AG10803 (cell line): ENCODE measurements around the gene PFKFB4.

Experiments used
- DNase-seq: peaks from one replicate; pipeline ENCODE4 v3.0.0; 2010; ENCODE audit warnings: low read depth
- H3K4me3 ChIP-seq: 2 replicates; pipeline ENCODE4 v1.5.1; 2011; ENCODE audit warnings: mild to moderate bottlenecking, low read length, control low read depth
- TF ChIP-seq, protein P1 (sequence below): conservative IDR thresholded peaks from 2 replicates; pipeline ENCODE4 v1.5.1; 2011; ENCODE audit warnings: mild to moderate bottlenecking, low read length, control low read depth, inconsistent platforms

PFKFB4 gene

DNA sequence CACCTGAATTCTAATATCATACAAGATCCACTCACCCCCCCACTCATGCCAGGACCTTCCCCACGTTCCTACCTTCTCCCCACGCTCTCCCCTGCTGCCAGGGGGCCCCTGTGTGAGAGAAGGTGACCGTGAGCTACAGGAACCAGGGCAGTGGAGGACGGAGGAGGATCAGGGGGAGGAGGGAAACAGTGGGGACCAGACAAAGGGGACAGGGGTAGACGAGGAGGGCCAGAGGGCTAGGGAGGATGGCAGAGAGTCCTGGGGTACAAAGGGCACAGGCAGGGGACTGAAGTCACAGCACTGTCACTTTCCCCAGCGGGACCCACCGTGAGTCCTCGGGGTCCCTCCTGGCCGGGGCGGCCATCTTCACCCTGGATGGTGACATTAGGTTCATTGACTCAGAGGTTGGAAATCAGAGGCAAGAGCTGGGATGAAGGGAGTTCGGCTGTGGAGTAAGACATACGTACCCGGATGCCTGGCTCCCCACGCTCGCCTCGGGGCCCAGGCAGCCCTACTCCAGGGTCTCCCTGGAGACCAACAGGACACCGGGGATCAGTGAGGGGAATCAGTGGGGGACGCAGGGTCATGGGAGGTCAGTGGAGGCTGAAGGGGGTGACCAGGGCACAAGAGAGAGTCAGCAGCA is 13.3 kb upstream of the PFKFB4 start:
- no peak for DNase-seq
- no peak overlapping the region for H3K4me3 ChIP-seq
- TF ChIP-seq, protein P1, sequence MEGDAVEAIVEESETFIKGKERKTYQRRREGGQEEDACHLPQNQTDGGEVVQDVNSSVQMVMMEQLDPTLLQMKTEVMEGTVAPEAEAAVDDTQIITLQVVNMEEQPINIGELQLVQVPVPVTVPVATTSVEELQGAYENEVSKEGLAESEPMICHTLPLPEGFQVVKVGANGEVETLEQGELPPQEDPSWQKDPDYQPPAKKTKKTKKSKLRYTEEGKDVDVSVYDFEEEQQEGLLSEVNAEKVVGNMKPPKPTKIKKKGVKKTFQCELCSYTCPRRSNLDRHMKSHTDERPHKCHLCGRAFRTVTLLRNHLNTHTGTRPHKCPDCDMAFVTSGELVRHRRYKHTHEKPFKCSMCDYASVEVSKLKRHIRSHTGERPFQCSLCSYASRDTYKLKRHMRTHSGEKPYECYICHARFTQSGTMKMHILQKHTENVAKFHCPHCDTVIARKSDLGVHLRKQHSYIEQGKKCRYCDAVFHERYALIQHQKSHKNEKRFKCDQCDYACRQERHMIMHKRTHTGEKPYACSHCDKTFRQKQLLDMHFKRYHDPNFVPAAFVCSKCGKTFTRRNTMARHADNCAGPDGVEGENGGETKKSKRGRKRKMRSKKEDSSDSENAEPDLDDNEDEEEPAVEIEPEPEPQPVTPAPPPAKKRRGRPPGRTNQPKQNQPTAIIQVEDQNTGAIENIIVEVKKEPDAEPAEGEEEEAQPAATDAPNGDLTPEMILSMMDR, result no peak

DNA sequence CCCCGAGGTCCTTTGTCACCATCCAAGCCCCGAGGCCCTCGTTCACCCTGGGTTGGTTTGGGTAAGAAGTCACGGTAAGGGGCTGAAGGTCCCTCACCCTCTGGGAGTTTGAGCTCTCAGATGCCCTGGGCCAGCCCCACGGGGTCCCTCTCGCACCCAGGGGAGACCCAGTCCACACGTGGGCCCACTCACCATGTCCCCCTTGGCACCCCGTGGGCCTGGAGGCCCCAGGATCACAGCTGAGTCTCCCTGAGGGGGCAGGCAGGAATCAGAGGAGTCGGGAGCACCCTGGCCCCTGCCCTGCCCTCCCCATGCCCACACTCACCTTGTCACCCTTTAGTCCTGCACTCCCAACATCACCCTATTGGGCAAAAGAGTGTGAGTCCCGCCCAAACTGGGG is 12.8 kb upstream of the PFKFB4 start:
- DNase-seq, result no peak
- TF ChIP-seq, protein P1, result no peak
- no peak overlapping the region for H3K4me3 ChIP-seq

DNA sequence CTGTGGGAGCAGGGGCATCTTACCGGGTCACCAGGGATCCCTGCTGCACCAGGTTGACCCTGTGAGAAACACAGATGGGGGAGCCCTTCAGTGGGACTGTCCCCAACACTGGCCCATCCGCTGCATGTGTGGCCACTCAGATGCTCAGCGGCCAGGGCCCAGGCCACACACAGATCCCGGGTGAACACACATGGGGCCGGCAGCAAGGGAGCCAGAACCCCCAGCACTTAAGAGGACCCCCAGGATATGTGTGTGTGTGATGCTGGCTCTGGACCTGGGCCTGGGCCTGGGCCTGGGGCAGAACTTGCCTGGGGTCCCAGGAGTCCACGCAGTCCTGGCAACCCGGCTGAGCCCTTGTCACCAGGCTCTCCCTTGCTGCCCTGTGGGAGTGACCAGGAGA is 11.9 kb upstream of the PFKFB4 start:
- TF ChIP-seq, protein P1, result no peak
- H3K4me3 ChIP-seq, result no peak overlapping the region
- DNase-seq, result no peak

DNA sequence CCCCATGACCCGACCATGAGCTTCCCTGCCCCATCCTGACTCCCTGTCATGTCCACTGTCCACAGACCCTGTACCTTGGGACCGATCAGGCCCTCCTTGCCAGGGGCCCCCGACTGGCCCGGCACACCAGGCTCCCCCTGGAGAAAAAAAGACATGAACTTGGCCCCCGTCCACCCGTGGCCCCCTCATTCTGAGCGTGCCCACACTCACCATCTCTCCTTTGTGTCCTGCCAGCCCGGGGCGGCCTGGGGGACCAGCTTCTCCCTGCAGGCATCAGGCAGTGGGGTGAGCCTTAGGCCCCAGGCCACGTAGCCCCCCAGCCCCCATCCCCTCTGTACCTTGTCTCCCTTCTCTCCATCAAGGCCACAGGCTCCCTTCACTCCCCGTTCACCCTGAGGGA is 10.9 kb upstream of the PFKFB4 start:
- TF ChIP-seq, protein P1, result no peak
- H3K4me3 ChIP-seq, result no peak overlapping the region
- DNase-seq, result no peak

DNA sequence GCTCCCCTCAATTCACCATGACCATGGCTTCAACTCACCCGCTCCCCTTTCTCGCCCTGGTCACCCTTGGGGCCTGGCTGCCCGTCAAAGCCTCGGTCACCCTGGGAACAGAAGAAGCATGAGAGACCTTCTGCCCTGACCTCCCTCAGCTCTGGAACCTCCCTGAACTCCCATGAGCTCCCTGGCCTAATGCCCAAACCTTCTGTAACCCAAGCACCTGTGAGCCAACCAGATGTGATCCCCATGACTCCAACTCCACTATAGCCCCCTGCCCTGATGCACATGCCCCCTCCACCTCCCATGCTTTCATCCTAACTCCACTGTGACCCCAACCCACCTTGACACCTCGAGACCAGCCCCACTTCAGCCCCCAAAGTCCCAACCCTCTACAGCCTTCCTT is 10.5 kb upstream of the PFKFB4 start:
- DNase-seq, result no peak
- no peak overlapping the region for H3K4me3 ChIP-seq
- TF ChIP-seq, protein P1, result no peak

DNA sequence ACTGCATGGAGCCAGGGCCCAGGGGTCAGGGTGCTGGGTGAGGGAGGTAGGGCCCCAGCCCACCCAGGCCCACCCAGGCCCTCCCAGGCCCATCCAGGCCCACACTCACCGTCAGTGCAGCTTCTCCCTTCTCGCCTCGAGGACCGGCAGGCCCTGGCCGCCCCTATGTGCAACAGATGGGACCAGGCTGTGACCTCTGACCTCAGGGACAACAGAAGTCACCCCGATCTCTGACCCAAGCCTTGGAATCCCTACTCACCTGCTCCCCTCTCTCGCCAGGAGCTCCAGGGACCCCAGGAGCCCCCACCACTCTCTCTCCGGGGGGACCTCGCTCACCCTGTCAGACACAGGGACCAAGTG is 9.8 kb upstream of the PFKFB4 start:
- DNase-seq, result no peak
- TF ChIP-seq, protein P1, result no peak
- no peak overlapping the region for H3K4me3 ChIP-seq

DNA sequence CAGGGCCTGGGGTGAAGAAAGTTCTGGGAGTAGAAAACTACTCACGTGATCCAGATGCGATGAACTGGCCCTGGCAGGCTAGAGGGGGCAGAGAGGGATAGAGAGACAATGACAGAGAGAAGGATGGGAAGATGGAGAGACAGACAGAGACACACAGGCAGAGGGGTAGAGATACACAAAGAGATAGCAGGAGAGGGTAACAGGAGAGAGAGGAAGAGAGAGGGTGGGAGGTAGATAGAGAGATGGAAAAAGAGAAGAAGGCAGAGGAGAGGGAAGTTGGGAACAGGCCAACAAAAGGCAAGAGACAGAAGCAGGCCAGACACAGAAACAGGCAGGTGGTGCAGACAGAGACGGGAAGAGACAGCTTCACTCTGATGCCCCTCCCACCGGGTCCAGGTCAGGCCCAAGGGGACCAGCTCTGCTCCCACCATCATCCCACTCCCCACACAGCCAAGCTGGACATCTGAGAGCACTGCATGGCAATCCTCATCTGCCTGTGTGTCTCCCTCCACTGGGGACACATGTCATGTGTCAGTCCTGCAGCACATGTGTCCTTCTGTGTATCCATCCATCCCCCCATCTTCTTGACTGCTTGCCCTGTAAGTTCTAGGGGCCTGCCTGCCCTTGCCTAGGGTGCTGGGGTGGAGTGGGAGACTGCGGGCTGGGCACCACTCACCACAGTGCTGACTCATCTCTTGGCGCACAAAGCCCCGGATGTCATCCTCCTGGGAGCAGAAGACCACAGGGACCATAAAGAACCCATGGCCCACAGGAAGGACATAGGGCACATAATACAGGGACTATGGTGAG is 9.2 kb upstream of the PFKFB4 start:
- TF ChIP-seq, protein P1, result no peak
- DNase-seq, result peak; percentile 76
- H3K4me3 ChIP-seq, result no peak overlapping the region
